ENCODE data around the gene ALOX12B. TPM values are rescaled to one million over a fixed set of nuclear protein-coding genes. Genes with fewer than 3 reads are reported as not detected.

Gene ALOX12B
- total and polyA plus RNA-seq, 2 of the 13 experiments (the other 11 are each of a cell fraction or from before 2014, with no cell fraction given): 0.13 TPM; not detected in 1

GRCh38 chr17:8119581-8120519, 32.3 kb upstream of the ALOX12B start (continued):
- TF ChIP-seq NR0B2 (CRISPR knock-in tag; IDR thresholded peaks at IDR 0.05) (no peak), KAT8 (CRISPR knock-in tag; IDR thresholded peaks at IDR 0.05) (peak; percentile 58; the same call in 1 of the 2 replicates), ZFP36 (IDR thresholded peaks at IDR 0.05; ENCODE audit: borderline replicate concordance, low read depth, low read length, partially characterized antibody) (no peak), THAP11 (CRISPR knock-in tag; IDR thresholded peaks at IDR 0.05) (peak; percentile 28), ZNF343 (CRISPR knock-in tag; IDR thresholded peaks at IDR 0.05) (no peak), SAFB2 (CRISPR knock-in tag; IDR thresholded peaks at IDR 0.05; ENCODE audit: borderline replicate concordance, low read depth) (no peak; the same call in 1 of the 2 replicates), ZNF224 (CRISPR knock-in tag; IDR thresholded peaks at IDR 0.05) (no peak), NFATC3 (CRISPR knock-in tag; IDR thresholded peaks at IDR 0.05) (0 out of 2 replicates have a peak, but pooled peaks have one; percentile 52), ZNF275 (CRISPR knock-in tag; IDR thresholded peaks at IDR 0.05; ENCODE audit: borderline replicate concordance) (0 out of 2 replicates have a peak, but pooled peaks have one; percentile 58), TEF (CRISPR knock-in tag; IDR thresholded peaks at IDR 0.05) (no peak), GATAD1 (CRISPR knock-in tag; IDR thresholded peaks at IDR 0.05) (no peak), ZNF710 (CRISPR knock-in tag; IDR thresholded peaks at IDR 0.05; ENCODE audit: borderline replicate concordance) (peak; percentile 20; the same call in 1 of the 2 replicates), ELF1 (CRISPR knock-in tag; IDR thresholded peaks at IDR 0.05) (no peak; the same call in 1 of the 2 replicates), CREB1 (IDR thresholded peaks at IDR 0.05) (no peak), CREB1 (CRISPR knock-in tag; IDR thresholded peaks at IDR 0.05) (peak; percentile 43), ZNF883 (CRISPR knock-in tag; IDR thresholded peaks at IDR 0.05; ENCODE audit: not compliant biosample characterization) (no peak), NFYB (CRISPR knock-in tag; IDR thresholded peaks at IDR 0.05) (no peak), POLR2AphosphoS5 (IDR thresholded peaks at IDR 0.05; ENCODE audit: low read depth, low read length) (no peak), ZNF784 (CRISPR knock-in tag; IDR thresholded peaks at IDR 0.05; ENCODE audit: borderline replicate concordance) (no peak), DR1 (CRISPR knock-in tag; IDR thresholded peaks at IDR 0.05) (peak; percentile 79; the same call in 1 of the 2 replicates), MED1 (CRISPR knock-in tag; IDR thresholded peaks at IDR 0.05) (peak; percentile 36; the same call in 1 of the 2 replicates), CBFB (CRISPR knock-in tag; IDR thresholded peaks at IDR 0.05) (0 out of 2 replicates have a peak, but pooled peaks have one; percentile 53)

Measured in HepG2 (cell line).